G401 (cell line): Measurements from ENCODE around the gene LCN12. TPM values are rescaled to one million over a fixed set of nuclear protein-coding genes. Genes with fewer than 3 reads are reported as not detected.
"Not testable (repeated sequence)": the region's sequence is repeated elsewhere in the genome, so short reads cannot be mapped to it uniquely, and the experiment has no call there.

Experiments used
- DNase-seq: peaks from one replicate; pipeline ENCODE4 v3.0.0-alpha.2; 2015; ENCODE audit warnings: low spot score
- in situ Hi-C: cut with HindIII; loops from 2 replicates; pipeline ENCODE4 v1.10.0; 2016; ENCODE audit warnings: low sequenced_read_pairs, mixed read lengths
- total RNA-seq: library from RNA; depleted of rRNA; stranded (reverse); fragments of >200 nt; shearing (Covaris generic); gene quantifications from 2 replicates; pipeline ENCODE4 v1.2.3, GENCODE V29; 2014; rRNA removed

Gene LCN12
- total RNA-seq, 1 experiment from 2014 or later = not detected

- peak; percentile 32 for DNase-seq
- in situ Hi-C loops = no loop called here
Measured at GRCh38 chr9:136995772-136996311, 43.8 kb downstream of the LCN12 start.

- no peak for DNase-seq
- in situ Hi-C loops = no loop called here
Measured at GRCh38 chr9:136996361-136997292, 44.6 kb downstream of the LCN12 start, which contains the start of gene CLIC3. Gene CLIC3, minus strand, starts transcription at chr9:136996568. Its CDS starts 25 bp downstream, at chr9:136996543.

GRCh38 chr9:136997371-136997770 is 45.3 kb downstream of the LCN12 start:
- DNase-seq = no peak
- in situ Hi-C loops = no loop called here

GRCh38 chr9:136997830-136998234 is 45.8 kb downstream of the LCN12 start:
- DNase-seq = no peak
- in situ Hi-C loops = no loop called here

- in situ Hi-C loops = no loop called here
- DNase-seq = no peak
Measured at GRCh38 chr9:137000177-137000930, 48.3 kb downstream of the LCN12 start.

GRCh38 chr9:137001857-137002645 is 50.0 kb downstream of the LCN12 start:
- DNase-seq = no peak
- in situ Hi-C loops = no loop called here

- DNase-seq = peak; percentile 46
- in situ Hi-C loops = no loop called here
Measured at GRCh38 chr9:137002646-137003041, 50.6 kb downstream of the LCN12 start.

GRCh38 chr9:137004285-137004684 is 52.2 kb downstream of the LCN12 start:
- DNase-seq, in situ Hi-C loops: not testable (repeated sequence)

Other genes with a start within 250 kb of the LCN12 start
- gene DIPK1B, start 239.7 kb upstream of the LCN12 start, total RNA-seq = 65.0 and 69.9 TPM in 2 replicates
- not detected in 2 replicates for gene LCN10, start 209.3 kb upstream of the LCN12 start, total RNA-seq
- gene LCN6, start 203.7 kb upstream of the LCN12 start, total RNA-seq = not detected in 2 replicates
- not detected in 2 replicates for gene LCN8, start 194.0 kb upstream of the LCN12 start, total RNA-seq
- gene LCN15, start 187.8 kb upstream of the LCN12 start, total RNA-seq = not detected in 2 replicates
- gene TMEM141, start 160.9 kb upstream of the LCN12 start, total RNA-seq = 60.8 and 107 TPM in 2 replicates
- not detected in 2 replicates for gene CCDC183, start 155.9 kb upstream of the LCN12 start, total RNA-seq
- 199 and 222 TPM in 2 replicates for gene RABL6, start 144.3 kb upstream of the LCN12 start, total RNA-seq
- gene AJM1, start 109.8 kb upstream of the LCN12 start, total RNA-seq = 0.49 and 1.1 TPM in 2 replicates
- gene PHPT1, start 102.9 kb upstream of the LCN12 start, total RNA-seq = 139 and 226 TPM in 2 replicates
- 1.9 TPM in 2 replicates for gene MAMDC4, start 99.9 kb upstream of the LCN12 start, total RNA-seq
- gene EDF1, start 86.0 kb upstream of the LCN12 start, total RNA-seq = 308 and 348 TPM in 2 replicates
- gene TRAF2, start 65.8 kb upstream of the LCN12 start, total RNA-seq = 22.6 and 36.3 TPM in 2 replicates
- gene FBXW5, start 7.5 kb upstream of the LCN12 start, total RNA-seq = 118 and 124 TPM in 2 replicates
- 0.92 TPM in 1 of 2 replicates, not detected in the other for gene C8G, start 7.0 kb upstream of the LCN12 start, total RNA-seq
- gene PTGDS, start 25.2 kb downstream of the LCN12 start, total RNA-seq = 4.7 TPM in 1 of 2 replicates, not detected in the other
- gene LCNL1, start 30.7 kb downstream of the LCN12 start, total RNA-seq = not detected in 2 replicates
- gene PAXX, start 40.1 kb downstream of the LCN12 start, total RNA-seq = 52.2 and 79.6 TPM in 2 replicates
- gene CLIC3, start 44.3 kb downstream of the LCN12 start, total RNA-seq = 2.1 and 6.2 TPM in 2 replicates
- gene ABCA2, start 76.0 kb downstream of the LCN12 start, total RNA-seq = 8.5 and 12.3 TPM in 2 replicates
- not detected in 2 replicates for gene FUT7, start 79.8 kb downstream of the LCN12 start, total RNA-seq
- 32.0 and 38.4 TPM in 2 replicates for gene NPDC1, start 93.9 kb downstream of the LCN12 start, total RNA-seq
- not detected in 2 replicates for gene ENTPD2, start 101.8 kb downstream of the LCN12 start, total RNA-seq
- 62.9 and 63.5 TPM in 2 replicates for gene SAPCD2, start 118.3 kb downstream of the LCN12 start, total RNA-seq
- 28.9 and 34.7 TPM in 2 replicates for gene UAP1L1, start 125.2 kb downstream of the LCN12 start, total RNA-seq
- gene MAN1B1, start 134.7 kb downstream of the LCN12 start, total RNA-seq = 67.0 and 73.9 TPM in 2 replicates
- gene DPP7, start 162.5 kb downstream of the LCN12 start, total RNA-seq = 1.2 and 3.0 TPM in 2 replicates
- not detected in 2 replicates for gene GRIN1, start 186.9 kb downstream of the LCN12 start, total RNA-seq
- gene LRRC26, start 217.8 kb downstream of the LCN12 start, total RNA-seq = 1.3 TPM in 1 of 2 replicates, not detected in the other
- gene TMEM210, start 219.8 kb downstream of the LCN12 start, total RNA-seq = not detected in 2 replicates
- 58.8 and 63.6 TPM in 2 replicates for gene ANAPC2, start 236.3 kb downstream of the LCN12 start, total RNA-seq
- 95.8 and 122 TPM in 2 replicates for gene SSNA1, start 236.4 kb downstream of the LCN12 start, total RNA-seq
- 17.6 and 25.7 TPM in 2 replicates for gene TPRN, start 248.5 kb downstream of the LCN12 start, total RNA-seq